ENCODE results near the gene GJA3.

DNA sequence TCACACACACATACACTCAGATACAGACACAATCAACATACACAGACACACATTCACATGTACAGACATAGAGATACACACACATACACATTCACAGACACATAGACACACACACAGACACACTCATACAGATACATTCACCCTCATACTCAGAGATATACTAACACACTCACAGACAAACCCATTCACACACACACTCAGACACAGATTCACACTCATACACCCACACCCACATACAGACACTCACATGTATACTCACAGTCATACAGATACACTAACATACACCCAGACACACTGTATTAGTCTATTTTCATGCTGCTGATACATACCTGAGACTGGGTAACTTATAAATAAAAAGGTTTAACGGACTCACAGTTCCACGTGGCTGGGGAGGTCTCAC is 30.8 kb downstream of the GJA3 start:
- TF ChIP-seq, protein P1, sequence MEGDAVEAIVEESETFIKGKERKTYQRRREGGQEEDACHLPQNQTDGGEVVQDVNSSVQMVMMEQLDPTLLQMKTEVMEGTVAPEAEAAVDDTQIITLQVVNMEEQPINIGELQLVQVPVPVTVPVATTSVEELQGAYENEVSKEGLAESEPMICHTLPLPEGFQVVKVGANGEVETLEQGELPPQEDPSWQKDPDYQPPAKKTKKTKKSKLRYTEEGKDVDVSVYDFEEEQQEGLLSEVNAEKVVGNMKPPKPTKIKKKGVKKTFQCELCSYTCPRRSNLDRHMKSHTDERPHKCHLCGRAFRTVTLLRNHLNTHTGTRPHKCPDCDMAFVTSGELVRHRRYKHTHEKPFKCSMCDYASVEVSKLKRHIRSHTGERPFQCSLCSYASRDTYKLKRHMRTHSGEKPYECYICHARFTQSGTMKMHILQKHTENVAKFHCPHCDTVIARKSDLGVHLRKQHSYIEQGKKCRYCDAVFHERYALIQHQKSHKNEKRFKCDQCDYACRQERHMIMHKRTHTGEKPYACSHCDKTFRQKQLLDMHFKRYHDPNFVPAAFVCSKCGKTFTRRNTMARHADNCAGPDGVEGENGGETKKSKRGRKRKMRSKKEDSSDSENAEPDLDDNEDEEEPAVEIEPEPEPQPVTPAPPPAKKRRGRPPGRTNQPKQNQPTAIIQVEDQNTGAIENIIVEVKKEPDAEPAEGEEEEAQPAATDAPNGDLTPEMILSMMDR (IDR thresholded peaks at IDR 0.05): no peak
- TF ChIP-seq POLR2A (IDR thresholded peaks at IDR 0.05): no peak
